T-helper 2 cell (primary cell): ENCODE results near the gene MS4A8.
A peak's percentile ranks its signal among the peaks of the same experiment; 100 is the strongest.
"Not testable (repeated sequence)": the region's sequence is repeated elsewhere in the genome, so short reads cannot be mapped to it uniquely, and the experiment has no call there.

Experiments
- DNase-seq, 5 experiments: peaks; one replicate each; pipeline versions ENCODE4 v3.0.0 to v3.0.0-alpha.2; 2012 to 2022
- total RNA-seq, 2 donors: gene quantifications; one replicate each; lab custom pipeline; 2026; lab: John Stamatoyannopoulos, UW

MS4A8 gene, protein sequence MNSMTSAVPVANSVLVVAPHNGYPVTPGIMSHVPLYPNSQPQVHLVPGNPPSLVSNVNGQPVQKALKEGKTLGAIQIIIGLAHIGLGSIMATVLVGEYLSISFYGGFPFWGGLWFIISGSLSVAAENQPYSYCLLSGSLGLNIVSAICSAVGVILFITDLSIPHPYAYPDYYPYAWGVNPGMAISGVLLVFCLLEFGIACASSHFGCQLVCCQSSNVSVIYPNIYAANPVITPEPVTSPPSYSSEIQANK
- 0 reads per million in 2 donors for total RNA-seq

DNA sequence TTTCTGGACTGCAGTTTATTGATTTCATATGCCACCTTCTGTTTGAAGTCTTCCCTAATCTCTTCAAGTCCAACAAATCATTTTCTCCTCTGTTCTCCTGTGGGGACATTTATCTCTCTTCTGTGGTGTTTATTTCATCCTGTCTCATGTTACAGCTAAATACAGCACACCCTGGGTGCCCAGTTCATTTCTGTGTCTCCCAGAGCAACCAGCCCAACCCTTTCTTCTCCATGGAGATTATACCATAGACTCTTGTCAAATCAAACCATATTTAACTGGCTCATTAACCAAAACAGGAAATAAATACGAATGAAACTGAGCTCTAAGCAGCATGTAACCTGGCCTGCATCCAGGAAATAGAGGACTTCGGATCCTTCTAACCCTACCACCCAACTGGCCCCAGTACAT, at the start of gene MS4A8:
Gene MS4A8, plus strand, starts transcription at position 329 of the 408 bp plus-strand sequence. CDS start 1,249 bp downstream, outside the sequence.
- DNase-seq: no peak

DNA sequence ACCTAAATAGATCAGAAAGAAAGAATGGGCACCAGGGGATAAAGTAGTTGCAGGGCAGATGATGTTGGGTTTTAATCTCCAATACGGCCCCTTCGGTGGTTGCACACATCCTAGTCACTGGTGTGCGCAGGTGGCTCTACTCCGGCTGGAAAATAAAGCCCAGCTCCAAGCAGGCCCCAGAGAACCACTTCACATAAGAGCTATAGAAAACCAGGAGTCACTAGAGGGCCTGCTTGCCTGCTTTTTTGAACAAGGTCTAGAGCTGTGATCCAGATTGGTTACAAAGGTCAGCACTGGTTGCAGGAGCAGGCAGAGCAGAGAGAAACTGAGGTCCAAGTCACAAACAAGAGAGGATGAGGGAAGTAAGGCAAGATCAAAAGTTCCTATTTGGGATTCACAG, 41.5 kb upstream of the MS4A8 start:
- no peak for DNase-seq

DNA sequence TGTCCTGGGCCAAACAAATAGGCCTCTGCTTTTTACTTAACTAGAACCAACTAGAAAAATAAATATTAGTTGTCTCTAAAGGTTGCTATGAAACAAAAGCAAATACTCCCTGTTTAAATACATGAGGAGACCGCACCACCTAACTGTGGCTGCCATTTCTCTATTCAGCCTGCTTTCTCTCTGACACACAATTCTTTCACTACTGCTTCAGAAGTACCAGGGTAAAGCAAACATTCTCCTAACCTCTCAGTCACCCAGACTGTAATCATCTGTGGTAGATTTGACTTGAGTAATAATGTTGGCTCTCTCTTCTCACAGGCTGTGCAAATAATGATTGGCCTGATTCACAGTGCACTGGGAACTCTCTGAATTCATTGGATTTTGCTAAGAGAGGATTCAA, 41.0 kb upstream of the MS4A8 start:
- DNase-seq: no peak

DNA sequence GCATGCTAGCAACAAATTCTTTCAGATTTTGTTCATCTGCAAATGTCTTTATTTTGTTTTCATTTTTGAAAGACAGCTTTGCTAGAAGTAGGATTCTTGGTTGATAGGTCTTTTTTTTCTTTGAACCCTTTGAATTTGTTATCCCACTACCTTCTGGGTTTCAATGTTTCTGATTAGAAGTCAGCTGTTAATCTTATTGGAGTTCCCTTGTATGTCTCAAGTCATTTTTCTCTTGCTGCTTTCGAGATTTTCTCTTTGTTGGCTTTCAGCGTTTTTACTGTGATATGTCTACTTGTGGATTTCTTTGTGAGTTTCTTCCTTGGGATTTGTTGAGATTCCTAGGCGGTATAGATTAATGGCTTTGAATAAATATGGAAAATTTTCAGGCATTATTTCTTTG, 27.2 kb upstream of the MS4A8 start:
- DNase-seq: no peak

DNA sequence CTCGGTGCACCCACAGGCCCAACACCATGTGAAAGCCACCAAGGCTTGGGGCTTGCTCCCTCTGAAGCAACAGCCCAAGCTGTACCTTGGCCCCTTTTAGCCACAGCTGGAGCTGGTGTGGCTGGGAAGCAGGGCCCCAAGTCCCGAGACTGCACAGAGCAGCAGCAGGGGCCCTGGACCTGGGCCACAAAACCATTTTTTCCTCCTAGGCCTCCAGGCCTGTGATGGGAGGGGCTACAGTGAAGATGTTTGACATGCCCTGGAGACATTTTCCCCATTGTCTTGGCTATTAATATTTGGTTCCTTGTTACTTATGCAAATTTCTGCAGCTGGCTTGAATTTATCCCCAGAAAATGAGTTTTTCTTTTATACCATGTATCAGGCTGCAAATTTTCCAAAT, 21.2 kb upstream of the MS4A8 start:
- not testable (repeated sequence) for DNase-seq

DNA sequence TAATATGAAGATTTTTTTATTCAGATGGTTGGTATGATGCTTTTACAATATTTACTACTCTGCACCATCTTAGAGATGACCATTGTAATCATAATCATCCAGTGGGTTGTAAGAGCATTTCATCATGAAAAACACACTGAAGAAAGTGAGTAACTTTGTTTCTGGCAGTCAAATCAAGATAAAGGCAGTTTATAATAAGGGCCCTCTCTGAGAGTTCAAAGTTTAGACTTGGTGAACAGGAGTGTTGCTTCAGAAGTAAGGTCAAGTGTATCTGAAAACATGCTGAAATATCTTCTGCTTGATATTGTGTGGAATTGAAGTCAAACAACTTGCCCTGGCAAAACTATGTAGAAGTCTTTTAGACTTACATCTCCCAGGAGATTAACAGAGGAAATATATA, 19.5 kb upstream of the MS4A8 start:
- DNase-seq: no peak

DNA sequence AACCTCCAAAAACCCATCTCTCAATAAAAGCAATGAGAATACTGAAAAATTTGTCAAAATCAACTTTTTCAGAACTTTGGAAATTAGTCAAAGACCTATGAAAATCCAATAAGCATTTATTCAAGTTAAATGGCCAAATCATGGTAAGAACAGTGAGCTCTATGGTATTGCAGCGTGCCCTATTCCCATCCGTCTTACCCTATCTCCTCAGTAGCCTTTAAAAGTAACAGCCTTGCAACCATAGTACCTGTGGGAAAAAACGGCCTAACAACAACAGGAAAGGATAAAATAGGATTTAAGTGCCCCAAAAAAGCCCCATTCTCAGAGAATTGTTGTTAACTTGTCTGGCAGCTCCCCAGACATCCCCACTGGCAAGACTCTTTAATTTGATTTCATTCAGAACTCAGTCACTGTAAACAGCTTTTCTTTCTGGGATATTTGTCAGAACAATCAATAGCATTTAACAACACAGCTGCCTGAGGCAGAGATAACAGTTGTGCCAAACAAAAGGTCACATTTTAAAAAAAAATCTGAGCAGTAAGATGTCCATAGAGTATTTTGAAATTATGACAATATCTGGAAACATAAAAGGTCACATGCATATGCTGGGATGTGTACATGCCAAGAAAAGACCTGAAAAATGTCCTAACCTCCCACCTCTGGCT, 18.8 kb upstream of the MS4A8 start:
- DNase-seq: no peak

DNA sequence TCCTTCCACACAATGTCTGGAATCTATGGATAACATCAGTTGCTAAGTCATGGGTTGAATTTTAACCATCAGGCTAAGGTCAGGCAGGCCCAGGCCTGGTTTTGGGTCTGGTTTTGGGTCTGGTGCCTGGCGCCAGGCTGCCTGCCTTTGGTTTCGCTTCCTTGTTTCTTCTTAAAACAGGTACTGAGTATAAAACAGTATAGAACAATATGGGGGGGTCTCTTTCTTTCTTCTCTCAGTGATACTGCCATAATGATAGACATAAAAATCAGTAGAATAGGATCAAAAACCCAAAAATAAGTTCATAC, 14.9 kb upstream of the MS4A8 start:
- DNase-seq: not testable (repeated sequence)

DNA sequence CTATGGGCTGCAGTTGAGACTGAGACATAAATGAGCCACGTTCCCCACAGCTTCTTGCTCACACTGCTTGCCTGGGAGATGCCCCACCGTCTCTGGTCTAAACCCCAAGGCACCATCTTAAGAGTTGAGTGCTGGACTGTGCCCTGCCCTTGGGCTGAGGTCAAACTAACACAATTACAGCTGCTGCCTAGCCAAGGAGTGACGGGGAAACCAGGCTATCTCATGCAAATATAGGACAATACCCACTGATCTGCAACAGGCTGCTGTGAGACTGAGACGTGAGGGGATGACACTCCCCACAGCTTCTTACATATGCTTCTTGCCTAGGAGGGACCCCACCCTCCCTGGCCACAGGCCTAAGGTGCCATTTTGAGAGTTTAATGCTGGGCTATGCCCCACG, 7.8 kb upstream of the MS4A8 start:
- no peak for DNase-seq

DNA sequence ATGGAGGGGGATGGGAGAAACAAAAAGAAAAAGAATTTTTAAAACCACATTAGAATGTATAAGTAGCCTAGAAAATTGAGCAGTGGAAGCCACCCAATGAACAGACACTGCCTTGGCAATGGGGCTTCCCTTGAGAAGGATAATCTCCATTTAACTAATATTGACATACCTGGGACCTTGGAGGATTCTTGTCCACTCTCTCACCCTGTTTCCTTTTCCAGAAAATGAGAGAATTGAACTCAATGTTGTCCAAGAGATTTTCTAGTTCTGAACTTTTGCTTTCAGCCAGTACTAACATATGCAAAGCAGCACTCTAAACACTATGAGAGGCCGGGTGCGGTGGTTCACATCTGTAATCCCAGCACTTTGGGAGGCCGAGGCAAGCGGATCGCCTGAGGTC, 524 bp downstream of the MS4A8 start:
- no peak for DNase-seq

DNA sequence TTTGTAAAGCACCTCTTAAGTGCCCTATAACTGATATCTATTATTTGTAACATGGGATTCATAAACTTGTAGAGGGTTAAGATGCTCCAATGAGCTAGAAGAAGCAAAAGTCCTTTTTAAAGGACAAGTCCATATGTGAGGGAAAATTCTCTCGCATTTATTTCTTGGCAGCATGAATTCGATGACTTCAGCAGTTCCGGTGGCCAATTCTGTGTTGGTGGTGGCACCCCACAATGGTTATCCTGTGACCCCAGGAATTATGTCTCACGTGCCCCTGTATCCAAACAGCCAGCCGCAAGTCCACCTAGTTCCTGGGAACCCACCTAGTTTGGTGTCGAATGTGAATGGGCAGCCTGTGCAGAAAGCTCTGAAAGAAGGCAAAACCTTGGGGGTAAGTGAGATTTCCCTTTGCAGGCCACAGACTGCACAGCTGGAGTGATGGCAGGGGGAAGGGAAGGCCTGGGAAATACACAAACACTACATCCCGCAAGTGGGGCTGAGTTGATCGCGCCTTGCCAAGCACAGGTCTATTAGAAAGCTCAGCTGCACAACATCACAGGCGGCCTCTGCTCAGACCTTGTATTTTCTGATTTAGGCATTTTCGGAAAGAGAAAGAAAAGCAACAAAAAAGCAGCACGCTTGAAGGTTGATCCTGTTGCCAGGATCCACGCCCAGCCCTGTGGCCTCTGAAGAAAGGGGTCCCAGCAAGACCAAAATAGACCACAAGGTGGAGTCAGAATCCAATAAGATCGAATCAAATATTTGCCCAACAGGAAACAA, 1.5 kb downstream of the MS4A8 start:
- DNase-seq: no peak

DNA sequence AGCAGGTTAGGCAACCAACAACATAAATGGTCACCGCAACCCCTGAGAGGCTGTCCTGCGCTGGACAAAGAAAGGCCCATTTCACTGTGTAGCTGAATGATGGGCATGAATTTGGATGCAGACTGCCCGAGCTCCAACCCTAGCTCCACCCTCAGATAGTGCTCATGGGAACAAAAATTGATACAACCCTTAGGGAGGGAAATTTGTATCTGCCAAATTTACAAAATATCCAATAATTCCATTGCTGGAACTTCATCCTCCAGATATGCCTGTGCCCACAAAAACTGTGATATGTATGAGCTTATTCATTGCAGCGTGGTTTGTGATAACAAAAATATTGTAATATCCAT, 2.0 kb downstream of the MS4A8 start:
- no peak for DNase-seq

DNA sequence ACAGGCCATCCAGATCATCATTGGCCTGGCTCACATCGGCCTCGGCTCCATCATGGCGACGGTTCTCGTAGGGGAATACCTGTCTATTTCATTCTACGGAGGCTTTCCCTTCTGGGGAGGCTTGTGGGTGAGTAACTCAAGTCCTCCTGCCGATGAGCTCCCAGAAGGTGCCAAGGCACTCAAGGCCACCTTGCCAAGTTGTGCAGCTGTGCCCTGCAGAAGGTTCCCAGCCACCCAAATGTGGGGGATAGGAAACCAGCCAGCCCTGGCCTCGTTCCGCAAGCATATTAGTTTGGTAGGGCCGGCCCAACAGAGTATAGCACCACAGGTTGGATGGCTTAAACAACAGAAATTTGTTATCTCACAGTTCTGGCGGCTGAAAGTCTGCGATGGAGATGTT, 4.0 kb downstream of the MS4A8 start:
- no peak for DNase-seq

DNA sequence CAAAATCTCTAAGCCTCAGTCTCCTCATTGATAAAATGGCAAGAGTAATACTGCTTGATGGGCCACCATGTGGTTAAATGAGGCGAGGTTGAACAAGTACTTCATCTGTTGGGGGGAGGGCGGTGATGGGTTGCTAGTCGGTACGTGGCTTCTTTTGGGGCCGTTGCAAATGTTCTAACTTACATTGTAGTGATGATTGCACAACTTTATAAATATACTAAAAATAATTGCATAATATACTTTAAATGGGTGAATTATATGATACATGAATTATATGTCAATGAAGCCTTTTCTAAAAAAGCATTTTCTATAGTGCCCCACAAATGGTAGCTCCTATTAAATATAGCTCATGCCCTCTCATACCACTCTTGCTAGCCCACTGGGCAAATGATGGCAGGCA, 6.5 kb downstream of the MS4A8 start:
- no peak for DNase-seq

DNA sequence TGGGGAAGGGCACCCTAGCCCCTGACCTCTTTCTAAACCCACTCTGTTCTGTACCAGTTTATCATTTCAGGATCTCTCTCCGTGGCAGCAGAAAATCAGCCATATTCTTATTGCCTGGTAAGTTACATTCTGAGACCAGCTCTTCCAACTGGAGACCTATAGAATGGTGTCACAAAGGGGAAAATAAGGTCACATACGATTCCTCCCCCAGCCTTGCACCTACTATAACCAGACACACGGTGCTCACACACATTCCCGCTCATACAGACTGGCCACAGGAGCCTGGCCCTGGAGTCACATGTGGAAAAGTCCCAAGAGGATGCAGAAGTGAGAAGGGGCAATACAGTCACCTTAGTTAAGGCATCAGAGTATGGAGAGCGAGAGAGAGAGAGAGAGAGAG, 7.5 kb downstream of the MS4A8 start:
- no peak for DNase-seq

DNA sequence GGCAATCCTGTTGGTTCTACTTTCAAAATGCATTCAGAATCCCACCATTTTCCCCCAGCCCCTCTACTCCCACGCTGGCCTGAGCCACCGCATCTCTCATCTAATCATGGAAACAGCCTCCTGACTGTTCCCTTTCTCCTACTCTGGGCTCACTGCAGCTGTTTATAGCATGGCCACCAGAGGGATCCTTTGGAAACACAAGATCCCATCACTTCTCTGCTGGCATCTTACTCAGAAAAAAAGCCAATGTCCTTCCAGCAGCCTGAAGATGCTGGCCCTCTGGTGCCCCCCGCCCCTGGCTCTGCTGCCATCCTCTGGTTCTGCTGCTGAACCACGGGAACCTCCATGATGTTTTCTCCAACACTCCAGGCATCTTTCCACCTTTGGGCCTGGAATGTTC, 11.1 kb downstream of the MS4A8 start:
- DNase-seq: no peak

DNA sequence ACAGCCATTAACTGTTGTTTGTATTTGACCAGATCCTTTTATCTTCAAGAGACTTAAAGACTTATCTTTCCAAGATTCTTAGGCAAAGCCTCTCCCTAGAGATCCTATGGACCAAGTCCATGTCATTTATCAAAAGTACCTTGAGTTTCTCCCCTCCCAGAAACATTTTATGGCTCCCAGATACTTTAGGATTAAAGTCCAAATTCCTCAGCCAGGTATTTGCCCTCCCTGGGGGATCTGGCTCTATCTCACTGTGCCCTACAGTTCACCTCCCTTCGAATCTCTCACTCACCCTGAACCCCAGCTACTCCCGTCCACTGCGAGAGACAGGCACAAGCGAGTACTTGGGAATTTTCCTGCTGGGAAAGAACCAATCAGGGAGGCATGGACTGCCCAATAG, 11.9 kb downstream of the MS4A8 start:
- DNase-seq: no peak

DNA sequence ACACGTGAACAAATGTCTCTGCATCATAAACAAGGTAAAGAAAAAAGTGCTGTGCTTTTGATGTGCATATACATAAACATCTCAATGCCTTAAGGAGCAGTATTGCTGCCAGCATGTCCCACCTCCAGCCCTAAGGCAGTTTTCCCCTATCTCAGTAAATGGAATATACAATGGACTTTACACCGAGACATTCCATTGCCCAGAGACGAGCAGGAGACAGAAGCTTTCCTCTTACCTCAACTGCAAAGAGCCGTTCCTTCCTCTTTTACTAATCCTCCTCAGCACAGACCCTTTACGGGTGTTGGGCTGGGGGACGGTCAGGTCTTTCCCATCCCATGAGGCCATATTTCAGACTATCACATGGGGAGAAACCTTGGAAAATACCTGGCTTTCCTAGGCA, 14.0 kb downstream of the MS4A8 start:
- DNase-seq: not testable (repeated sequence)

DNA sequence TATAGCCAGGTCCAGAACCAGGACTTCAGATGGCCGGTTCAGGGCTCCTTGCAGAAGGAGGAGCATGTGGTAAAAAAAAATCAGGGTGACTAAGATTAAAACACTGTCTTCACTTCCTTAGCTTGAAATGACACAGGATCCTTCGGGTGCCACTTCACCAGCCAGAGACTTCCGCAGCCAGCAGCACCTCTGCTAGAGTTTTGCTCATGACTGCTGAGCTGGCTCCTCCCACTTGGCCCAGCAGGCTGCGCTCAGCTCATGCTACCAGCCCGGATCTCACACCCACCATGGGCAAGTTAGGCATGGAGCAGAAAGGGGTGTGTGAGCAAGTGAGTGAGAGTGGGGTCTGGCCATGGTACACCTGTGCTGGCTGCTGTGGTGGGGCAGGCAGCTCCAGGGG, 18.5 kb downstream of the MS4A8 start:
- peak in 1 of 5 experiments; percentile 80 for DNase-seq

DNA sequence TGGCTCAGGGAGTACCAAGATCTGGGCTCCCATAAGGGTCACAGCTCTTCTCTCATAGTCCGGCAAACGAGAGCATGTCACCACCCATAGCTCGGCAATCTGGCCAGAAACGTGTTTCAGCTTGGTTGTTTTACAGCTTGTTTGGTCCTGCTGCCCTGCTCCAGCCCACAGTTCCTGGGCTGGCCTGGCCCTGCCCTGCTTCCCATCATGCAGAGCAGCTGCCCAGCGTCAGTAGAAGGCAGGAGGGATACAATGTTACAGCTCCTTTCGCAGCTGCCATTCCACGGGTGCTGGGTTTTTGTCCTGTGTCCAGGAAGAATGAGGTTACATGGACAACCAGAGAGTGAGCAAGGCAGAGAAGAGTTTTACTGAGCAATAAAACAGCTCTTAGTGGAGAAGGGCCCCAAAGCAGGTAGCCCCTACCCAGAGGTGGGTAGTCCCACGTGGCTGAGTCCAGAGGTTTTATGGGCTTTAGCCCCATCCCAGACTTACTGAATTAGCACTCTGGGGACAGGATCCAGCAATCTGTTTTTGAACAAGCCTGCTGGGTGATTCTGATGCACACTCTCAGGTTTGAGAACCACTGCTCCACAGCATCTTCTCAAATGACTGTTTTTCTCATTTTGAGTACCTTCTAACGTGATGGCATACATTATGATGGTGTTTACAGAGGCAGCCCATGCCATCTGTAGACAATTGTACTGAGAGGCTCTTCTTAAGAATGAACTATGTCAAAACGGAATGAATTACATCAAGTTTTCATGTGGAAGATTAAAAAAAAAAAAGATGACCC, 19.3 kb downstream of the MS4A8 start:
- DNase-seq: peak in 1 of 5 experiments; percentile 67

DNA sequence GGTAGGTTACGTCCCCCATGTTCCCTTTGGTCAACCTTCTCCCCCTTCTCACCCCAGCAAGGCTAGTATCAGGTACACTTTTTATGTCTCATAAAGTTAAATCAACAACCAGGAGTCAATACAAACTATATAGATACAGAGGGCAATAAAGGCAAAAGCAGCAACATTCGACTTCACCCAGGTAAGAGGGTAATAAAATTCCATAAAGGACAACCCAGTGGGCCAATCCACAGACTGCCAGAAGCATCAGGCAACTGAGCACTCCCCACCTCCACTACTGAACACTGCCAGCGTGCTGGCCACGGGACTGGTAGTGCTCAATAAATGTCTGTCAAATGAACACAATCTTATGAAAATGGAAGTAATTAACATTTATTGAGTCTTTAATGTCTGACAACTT, 20.0 kb downstream of the MS4A8 start:
- no peak for DNase-seq

DNA sequence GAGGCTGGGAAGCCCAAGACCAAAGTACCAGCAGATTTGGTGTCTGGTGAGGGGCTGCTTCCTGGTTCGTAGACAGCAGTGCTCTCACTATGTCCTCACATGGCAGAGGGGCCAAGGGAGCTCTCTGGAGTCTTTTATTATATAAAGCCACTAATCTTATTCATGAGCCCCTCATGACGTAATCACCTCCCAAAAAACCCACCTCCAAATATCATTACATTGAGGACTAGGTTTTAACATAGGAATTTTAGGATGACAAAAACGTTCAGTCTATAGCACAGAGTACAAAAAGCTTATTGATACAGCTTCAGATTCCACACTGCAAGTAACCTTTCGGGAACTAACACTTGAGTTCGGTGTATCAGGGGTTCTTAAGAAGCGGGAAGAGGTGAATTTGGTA, 21.0 kb downstream of the MS4A8 start:
- DNase-seq: no peak

DNA sequence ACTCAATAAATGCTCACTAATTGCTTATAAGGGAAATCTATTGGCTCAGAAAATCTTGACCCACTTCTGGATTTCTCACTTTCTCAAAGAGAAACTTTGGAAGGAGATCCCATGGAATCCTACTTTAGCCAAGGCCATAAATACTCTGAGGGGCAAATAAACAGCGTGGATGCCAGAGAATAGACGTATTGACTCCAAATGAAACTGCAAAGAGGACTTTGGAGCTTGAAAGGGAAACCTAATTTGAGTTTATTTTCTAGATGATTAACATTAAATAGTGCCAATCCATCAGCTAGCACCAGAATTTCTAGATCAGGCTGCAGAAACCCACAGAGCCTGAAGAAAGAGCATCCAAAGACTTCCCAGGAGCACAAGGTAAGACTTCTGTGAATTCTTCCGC, 25.0 kb downstream of the MS4A8 start, which contains the start of gene MS4A18:
Gene MS4A18, plus strand, starts transcription at position 301 of the 400 bp plus-strand sequence.
- no peak for DNase-seq
